Activated CD4-positive, CD25-positive, alpha-beta regulatory T cell treated with anti-CD3 and anti-CD28 coated beads, Interleukin-2, amount 50 U/mL, for 16 hours (primary cell): Measurements from ENCODE around the gene CCDC92B.

Source experiments
- DNase-seq: peaks from one replicate; pipeline ENCODE4 v3.0.0-alpha.2; 2020; ENCODE audit warnings: low read depth, low spot score

The CCDC92B gene

DNA sequence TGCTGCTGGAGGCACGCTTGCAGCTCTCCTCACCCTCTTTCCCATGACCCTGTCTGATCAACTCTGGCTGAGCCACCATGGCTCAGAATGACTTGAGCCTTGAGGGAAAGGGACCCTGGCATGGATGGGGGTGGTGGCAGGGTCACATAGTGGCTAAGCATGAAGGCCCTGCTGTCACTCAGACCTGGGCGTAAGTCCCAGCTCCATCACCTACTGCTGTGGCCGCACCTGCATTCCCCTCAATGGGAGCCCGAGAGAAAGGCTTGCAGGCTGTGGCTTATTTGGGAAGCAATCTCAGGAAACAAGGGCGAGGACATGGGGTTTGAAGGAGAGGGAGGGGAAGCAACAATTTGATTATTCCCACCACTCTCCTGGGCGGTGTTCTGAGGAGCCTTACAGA is 29.0 kb upstream of the CCDC92B start:
- no peak for DNase-seq

DNA sequence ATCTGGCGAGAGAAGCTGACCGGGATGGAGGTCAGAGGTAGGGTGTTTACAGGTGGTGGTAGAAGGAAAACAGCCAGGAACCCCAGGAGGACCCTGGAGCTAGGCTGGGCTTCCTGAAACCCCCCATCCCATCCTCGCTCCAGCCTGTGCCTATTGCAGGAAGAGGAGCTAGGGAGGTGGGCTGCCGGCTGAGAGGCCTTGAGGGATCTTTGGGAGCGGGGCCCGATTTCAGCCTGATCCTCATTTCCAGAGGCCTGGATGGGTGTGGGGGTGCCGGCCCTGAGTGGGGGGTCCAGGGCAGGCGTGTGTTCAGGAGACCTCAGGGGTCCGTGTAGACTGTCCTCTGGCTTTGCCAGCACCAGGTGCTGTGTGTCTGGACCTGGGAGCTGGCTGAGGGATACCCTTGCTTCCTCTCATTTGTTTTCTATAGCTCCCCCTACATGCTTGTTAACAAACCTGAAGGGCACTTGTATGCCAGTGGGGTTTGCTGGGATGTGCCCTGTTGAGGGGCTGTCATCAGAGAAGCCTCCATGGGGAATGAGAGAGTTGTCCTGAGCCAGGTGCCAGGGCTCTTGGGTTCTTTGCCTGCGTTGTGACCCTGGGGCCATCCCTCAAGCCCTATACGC is 27.9 kb upstream of the CCDC92B start:
- no peak for DNase-seq

DNA sequence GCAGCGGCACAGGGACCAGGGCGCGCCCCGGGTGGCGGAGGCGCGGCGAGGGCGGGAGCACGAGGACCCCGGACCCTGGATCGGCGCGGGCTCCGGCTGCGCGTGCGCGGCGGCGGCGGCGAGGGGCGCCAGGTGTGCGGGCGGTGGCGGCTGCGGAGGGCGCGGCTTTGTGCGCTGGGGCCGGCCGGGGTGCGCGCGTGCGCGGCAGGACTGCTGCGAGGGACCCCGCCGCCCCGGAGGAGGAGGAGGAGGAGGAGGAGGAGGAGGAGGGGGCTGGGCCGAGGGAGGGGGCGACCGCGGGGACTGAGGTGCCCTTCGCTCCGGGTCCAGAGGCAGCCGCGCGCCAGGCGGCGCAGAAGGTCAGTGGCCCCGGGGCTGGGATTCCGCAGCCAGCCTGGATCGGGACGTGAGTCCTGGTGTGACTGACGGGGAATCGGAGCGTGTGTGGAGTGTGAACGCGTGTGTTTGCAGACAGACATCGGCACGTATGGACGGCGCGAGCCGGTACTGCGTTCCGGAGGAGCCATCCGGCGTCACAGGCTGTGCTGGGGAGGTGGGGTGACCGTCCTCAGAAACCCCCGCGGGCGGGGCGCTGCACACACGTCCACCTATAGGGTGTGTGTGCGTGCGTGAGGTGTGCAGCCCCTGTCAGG is 27.3 kb upstream of the CCDC92B start:
- no peak for DNase-seq

DNA sequence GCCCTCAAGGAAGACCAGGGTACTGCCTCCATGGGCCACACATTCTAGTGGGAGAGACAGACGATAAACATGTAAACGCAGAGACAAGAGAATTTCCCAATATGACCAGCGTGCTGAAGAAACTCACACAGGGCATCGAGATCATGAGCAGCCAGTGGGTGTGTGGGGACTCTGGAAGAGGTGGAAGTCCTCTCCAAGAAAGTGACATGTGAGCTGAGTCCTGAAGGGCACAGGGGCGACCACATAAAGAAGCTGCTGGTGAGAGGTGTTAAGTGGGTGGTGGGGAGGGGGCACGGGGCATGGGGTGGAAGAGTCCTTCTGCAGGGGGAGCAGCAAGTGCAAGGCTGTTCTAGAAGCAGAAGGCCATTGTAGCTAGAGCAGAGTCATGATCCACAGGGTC is 25.8 kb upstream of the CCDC92B start:
- no peak for DNase-seq

DNA sequence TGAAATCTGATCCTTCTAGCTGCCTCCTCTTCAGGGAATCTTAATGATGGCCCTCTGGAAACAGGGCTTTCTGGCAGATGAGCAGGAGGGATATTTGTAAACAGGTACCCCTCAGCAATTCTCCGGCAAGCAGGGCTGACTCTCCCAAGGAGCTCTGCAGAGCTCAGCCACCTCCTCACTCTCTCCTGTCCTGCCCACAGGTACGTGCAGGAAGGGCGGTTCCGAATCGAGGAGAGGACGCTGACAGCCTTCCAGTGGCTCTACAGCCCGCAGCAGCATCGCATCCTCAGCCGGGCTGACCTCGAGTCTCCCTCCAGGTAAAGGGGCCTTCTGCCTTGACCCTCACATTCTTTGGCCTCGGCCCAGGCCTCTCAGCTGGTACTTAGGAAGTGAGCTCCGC is 20.7 kb upstream of the CCDC92B start:
- DNase-seq: no peak

DNA sequence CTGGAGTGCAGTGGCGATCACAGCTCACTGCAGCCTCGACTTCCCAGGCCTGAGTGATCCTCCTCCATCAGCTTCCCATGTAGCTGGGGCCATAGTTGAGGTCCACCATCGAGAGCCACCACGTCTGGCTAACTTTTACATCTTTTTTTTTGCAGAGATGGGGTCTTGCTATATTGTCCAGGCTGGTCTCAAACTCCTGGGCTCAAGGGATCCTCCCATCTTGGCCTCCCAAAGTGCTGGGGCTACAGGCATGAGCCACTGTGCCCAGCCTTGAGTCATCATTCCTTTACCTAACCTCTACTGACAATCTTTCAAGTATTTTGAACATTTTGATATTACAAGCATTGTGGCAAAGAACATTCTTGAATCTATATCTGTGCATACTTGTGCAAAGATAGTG is 9.4 kb upstream of the CCDC92B start:
- DNase-seq: no peak

DNA sequence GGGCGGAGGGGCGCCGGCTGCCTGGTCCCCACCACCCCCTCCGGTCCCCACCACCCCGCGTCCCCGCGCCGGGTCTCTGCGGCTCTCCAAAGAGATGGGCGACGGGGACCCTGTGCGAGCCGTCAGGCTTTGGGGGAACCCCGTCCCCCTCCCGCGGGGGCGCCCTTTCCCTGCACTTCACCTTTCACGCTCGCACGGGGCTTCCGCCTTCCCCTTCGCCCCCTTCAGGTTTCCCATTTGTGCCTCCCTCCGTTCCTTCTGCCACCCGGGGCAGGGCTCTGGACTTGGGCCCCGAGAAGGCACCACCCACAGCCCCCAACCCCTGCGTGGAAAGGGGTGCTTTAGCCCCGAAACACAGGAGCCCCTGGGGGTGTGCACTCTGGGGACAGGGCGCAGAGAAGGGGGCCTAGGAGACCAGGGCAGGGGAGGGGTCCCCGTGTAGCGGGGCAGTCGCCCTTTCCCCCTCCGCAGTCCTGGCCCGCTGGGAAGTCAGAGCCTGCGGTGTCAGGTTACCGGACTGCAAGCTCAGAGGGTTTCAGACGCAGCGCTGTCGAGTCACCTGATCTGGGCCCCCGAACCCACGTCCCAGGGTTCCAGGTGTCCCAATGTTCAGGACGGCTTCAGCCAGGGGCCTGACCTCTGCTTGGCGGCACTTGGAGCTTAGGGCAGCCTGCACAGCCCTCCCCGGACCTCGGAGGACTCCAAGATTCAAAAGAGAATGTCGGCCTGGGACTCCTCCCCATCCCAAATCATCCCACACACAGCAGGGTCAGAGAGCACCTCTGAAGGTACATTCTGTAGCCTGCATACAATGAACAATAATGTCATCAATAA is 6.7 kb upstream of the CCDC92B start:
- DNase-seq: no peak

DNA sequence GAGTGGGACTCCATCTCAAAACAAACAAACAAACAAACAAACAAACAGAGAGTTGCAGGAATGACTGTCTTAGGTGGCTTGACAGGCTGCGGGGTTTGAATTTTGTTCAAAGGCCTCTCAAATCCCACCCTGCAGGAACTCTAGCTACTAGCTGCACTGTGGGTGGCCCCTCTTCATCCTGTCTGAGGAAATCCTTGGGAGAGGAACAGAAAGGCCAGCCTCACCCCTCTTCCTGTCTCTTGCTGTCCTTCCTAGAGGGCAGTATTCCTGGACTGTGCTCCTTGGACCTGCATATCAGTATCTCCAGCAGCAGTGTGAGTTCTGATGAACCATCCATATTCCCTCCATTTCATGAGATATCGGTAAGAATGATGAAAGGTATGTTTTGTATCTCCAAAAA is 2.0 kb upstream of the CCDC92B start:
- no peak for DNase-seq

DNA sequence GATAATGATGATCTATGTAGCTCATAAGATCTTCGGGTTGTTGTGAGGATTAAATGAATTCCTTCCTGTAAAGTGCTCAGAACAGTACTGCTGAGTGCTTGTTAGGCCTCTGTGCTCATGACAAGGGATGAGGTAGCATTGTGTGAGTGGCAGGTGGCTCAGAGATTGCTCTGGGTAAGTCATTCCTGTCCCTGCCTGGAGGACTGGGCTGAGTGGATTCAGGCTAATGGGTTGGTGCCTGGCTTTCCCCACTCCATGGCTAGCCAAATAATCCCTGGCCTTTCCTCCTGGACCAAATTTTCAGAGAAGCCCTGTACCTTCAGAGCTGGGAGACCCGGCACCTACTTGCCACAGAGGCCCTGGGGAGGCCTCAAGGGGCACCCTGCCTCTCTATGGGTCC is 1.3 kb upstream of the CCDC92B start:
- DNase-seq: no peak

DNA sequence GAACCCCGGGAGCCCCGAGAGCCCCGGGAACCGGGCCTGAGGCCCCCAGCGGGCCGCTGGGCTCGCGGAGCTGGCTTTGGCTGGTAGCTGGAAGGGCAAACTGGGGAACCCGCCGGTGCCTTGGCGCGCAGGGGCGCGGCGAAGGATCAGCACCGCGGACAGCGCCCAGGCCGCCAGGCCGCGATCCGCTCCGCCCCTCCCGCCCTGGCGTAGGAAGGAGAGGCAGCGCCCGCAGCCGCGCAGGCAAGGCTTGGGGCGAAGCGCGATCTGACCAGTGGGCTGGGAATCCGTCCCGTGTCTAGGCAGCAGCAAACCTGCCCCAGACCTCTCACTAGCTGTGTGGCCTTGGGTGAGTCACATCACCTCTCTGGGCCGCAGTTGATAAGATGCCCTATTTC is 331 bp upstream of the CCDC92B start:
- DNase-seq: peak; percentile 30

DNA sequence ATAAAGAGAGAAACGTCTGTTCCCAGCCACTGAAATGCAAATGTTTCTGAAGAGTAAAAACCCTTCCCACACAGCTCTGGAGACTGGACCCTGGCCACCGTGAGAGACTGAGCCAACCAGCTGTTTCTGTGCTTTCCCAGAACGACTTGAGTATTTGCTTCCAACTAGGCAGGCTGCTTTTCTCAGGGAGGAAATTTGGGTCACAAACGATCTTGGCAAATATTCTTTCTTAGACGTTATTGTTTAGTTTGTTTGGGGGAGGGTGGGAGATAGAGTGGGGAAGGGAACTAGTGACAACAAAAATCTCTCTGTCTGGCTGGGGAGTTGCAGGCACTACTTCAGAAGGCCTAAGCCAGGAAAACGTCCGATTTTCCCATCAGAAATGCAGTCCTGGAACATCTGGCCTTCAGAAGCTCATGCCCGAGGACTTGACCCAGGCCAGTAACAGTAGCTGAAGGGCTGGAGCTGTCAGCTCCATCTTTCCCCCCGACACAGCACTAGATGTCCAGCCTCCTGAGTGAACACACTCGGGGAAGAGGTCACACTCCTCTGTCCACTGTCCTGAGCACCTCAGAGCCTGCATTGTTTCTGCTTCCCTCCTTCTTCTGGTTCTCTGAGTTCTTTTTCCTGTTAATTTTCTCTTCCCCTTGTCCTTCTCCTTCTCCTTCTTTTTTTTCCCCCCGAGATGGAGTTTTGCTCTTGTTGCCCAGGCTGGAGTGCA is 4.0 kb downstream of the CCDC92B start:
- DNase-seq: no peak

DNA sequence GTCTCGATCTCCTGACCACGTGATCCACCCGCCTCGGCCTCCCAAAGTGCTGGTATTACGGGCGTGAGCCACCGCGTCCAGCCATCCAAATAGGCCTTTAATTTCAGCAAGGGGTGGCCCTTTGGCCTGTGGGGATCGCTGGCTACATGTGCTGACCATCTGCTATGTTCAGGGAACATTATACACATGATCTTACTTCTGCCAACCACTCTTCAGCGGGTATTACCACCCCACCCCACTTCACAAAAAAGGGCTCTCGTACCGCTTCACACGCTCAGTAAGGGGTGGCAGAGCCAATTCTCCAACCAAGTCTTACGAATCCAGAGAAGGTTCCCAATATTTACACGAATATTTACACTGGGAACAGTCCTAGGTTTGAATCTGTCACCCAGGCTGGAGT is 11.8 kb downstream of the CCDC92B start:
- no peak for DNase-seq

DNA sequence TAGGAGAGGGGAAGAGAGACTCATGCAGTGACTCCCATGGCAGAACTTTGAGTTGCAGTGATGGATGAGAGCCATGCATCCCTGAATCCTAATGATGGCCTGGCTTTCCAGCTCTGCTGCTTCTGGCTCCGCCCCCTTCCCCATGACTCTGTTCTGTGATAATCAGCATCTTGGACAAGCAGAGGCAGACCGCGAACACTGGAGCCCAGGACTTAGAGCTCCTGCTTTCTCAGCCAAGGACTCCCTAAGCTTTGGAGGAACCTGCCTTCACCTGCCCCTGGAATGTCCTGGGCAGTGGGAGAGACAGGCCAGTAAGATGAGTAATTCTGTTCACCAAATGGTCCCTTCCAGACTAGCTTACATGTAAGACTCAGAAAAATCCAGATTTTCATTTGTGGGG is 12.5 kb downstream of the CCDC92B start:
- DNase-seq: no peak

DNA sequence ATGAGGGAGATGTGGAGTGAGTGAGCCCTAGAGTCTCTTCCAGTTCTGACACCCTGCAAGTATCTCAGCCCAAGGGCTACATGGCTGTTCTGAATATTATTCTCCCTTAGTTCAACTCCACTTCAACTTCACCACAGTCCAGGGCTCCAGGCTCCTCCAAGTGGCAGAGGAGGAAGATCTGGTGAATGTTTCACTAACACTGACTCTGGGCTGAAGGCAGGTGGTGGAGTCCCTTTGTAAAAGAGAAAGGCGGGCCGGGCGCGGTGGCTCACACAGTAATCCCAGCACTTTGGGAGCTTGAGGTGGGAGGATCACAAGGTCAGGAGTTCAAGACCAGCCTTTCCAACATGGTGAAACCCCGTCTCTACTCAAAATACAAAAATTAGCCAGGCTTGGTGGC is 13.6 kb downstream of the CCDC92B start:
- no peak for DNase-seq

DNA sequence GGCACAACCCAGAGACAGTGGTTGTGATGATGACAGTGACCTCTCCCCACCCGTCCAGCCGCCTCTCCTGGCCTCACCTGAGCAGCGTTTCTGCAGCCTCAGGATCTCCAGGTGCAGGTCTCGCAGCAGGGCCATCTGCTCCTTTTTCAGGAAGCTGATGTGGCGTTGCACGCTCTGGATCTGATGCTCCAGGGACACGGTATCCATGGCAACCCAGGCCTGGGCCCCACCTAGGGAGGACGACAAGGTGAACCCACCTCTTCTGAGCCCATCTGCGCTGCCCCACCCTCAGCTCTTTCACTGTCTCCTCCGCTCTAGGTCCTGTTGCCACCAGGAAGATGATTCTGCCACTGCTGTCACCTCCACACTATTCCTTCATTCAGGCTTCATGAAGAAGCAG is 14.5 kb downstream of the CCDC92B start:
- DNase-seq: no peak

DNA sequence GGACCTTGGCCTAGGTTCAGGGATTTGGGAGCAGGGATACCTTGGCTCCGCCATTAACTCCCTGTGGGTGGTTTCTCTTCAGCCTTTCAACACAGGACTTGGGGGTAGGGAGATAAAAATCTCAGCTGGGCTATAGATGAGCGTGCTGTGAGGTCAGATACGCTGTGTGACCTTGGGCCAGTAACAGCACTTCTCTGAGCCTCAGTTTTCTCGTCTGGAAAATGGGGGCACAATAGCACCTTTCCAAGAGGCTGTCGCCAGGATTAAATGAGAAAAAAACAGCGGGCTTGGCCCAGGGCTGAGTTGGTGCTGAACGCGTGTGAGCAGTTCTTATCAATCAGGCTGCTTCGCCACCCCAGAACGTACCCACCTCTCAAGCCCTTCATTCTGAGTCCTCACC is 17.6 kb downstream of the CCDC92B start:
- DNase-seq: no peak

DNA sequence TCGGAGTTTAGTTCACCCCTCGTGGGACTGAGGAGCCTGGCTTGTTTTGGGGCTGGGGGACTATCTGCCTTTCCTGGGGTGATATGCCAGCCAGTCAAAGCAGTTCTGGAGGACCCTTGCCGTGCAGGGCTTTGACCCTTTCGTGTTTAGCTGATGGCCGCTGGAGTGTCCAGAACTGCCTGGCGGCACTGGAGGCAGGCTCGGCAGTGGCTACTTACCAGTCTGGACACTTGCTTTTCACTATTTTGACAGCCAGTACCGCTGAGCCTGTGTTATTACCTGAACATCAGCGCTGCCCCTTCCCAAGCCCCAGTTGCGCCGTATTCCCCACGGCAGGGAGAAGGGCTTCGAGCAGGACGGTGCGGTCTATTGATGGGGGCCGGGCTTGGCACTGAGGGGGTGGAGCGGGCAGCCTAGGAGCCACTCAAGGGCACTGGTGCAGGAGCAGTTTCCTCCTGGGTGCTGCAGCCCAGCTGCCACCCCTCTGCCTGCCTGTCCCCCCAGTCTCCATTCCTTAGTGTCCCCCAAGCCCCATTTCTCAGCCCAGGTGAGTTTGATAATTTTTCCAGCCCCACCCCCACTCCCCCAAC is 18.6 kb downstream of the CCDC92B start:
- no peak for DNase-seq

DNA sequence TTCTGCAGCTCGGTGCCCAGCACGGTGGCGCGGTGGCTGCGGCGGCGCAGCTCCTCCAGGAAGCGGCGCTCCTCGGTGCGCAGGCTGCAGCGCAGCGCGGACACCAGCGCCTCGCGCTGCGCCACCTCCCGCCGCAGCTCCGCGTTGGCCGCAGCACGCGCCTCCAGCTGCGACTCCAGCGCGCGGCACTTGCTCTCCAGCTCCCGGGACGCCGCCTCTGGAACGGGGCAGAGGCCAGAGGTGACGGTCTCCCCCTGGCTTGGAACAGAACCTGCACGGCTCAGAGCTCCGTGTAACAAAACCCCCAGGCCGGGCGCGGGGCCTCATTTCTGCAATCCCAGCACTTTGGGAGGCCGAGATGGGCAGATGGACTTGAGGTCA is 24.7 kb downstream of the CCDC92B start:
- DNase-seq: no peak

DNA sequence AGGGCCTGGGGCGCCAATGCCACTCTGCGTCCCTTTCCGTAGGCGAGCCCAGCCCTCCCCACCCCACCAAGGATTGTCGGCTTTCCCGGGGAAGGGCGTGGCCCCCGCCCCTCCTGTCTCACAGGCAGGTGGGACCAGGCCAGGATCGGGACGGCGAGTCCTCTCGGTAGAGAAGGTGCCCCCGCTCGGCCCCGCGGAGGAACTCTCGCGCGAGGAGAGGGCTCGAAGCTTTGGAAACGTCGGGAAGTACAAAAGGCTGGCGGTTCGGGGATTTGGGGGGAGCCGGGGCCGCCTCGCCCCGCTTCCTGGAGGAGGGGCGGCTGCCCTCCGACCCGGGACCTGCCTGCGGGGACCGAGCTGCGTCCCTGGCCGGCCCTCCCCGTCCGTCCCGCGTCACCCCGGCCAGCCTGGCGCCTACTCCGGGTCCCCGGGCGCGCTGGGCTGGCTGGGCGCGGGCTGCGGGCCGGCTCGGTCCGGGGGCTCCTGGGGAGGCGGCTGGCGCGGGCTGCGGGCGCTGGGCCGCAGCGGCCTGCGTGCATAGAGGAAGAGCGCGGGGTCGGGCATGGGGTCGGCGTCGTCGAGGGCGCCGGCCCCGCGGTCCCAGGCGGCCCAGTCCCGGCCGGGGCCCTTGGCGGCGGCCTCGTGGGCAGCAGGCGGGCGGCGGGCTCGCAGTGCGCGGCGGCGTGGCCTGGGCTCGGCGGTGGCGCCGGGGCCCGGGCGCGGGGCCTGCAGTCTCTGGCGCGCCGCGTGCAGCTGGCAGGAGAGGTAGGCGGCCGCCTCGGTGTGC is 25.3 kb downstream of the CCDC92B start:
- no peak for DNase-seq

DNA sequence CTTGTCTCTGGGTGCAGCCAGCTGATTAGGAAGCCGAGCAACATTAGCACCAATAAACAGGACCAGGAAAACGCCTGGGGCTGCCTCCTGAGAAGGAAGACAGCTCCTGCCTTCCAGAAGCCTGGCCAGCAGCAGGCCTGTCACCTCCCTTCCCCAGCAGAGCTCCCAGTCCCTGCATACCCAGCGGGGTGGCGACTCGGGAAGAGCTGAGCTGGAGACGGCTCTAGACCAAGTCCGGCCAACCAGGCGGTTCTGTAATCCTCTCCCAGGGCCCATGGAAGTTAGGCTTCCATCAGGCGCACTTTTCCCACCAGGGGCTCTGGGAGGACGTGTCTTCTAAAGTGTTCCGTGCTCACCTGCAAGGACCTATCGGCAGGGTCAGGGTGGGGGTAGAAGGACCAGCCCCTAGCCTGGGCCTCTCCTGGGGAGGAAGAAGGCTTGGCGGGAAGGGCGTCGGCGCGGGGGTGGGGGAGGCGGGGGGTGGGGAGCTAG is 25.9 kb downstream of the CCDC92B start:
- DNase-seq: no peak

DNA sequence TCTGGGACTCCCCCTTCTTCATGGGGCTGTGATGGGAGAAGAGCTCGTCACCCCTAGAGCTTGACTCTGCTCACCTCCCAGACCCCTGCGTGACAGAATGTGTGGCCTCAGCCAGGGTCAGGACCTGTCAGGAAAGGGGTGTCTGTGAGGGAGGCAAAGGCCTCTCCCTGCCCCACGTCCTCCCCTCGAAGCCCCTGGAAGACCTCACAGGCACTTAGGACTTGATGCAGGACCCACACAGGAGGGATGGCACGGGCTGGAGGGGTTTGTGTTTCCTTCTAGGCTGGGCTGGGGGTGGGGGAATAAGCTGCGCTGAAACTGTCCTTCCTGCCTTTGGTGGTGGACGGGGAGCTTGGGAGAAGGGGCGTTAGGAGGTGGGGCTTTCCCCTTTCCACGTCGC is 26.8 kb downstream of the CCDC92B start:
- no peak for DNase-seq
